HepG2 (cell line): ENCODE data around the gene CADPS2. TPM values are rescaled to one million over a fixed set of nuclear protein-coding genes. Genes with fewer than 3 reads are reported as not detected.
A peak's percentile ranks its signal among the peaks of the same experiment; 100 is the strongest.

Experiments used
- ATF7-NPFF ChIP-seq: sonication (generic); formaldehyde crosslinking; IDR thresholded peaks from 2 replicates; pipeline ENCODE4 v1.8.1; 2023; ENCODE audit warnings: mild to moderate bottlenecking, low read depth, missing genetic modification reagents, moderate library complexity
- CENPX ChIP-seq: sonication (generic); formaldehyde crosslinking; IDR thresholded peaks from 2 replicates; pipeline ENCODE4 v1.9.0; 2021; ENCODE audit warnings: mild to moderate bottlenecking, missing genetic modification reagents, moderate library complexity
- CHD4 ChIP-seq: fragments of 200-600 bp; sonication (generic); IDR thresholded peaks from 2 replicates; pipeline ENCODE4 v1.7.0; 2017; ENCODE audit warnings: mild to moderate bottlenecking, low read length, borderline replicate concordance
- ELF4 ChIP-seq: sonication (generic); formaldehyde crosslinking; IDR thresholded peaks from 2 replicates; pipeline ENCODE4 v1.5.0; 2020; ENCODE audit warnings: missing genetic modification reagents, mild to moderate bottlenecking, moderate library complexity, borderline replicate concordance
- FOXK2 ChIP-seq: fragments of 450-650 bp; IDR thresholded peaks from 2 replicates; pipeline ENCODE4 v1.6.1; 2016
- GZF1 ChIP-seq: sonication (generic); formaldehyde crosslinking; IDR thresholded peaks from 2 replicates; pipeline ENCODE4 v1.5.1; 2020; ENCODE audit warnings: mild to moderate bottlenecking, missing genetic modification reagents
- HNF4G ChIP-seq, 2 experiments: sonication (generic) in 1 of 2; formaldehyde crosslinking in 1 of 2; IDR thresholded peaks; 2 replicates each; pipeline versions ENCODE4 v1.4.0 to v1.6.1; 2011 to 2020; ENCODE audit warnings: borderline replicate concordance in 2 of 2, low read depth in 2 of 2, mild to moderate bottlenecking in 2 of 2, low read length in 1 of 2, missing genetic modification reagents in 1 of 2, moderate library complexity in 1 of 2
- IRF2 ChIP-seq: IDR thresholded peaks from 2 replicates; pipeline ENCODE4 v1.6.1; 2018; ENCODE audit warnings: missing genetic modification reagents, missing compliant biosample characterization
- MTERF4 ChIP-seq: sonication (generic); formaldehyde crosslinking; IDR thresholded peaks from 2 replicates; pipeline ENCODE4 v1.8.0; 2023; ENCODE audit warnings: mild to moderate bottlenecking, missing genetic modification reagents
- NFKBIZ ChIP-seq: IDR thresholded peaks from 2 replicates; pipeline ENCODE4 v1.6.1; 2018; ENCODE audit warnings: missing genetic modification reagents, missing compliant biosample characterization
- ZNF225 ChIP-seq: sonication (generic); formaldehyde crosslinking; IDR thresholded peaks from 2 replicates; pipeline ENCODE4 v1.4.0; 2020; ENCODE audit warnings: mild to moderate bottlenecking, missing genetic modification reagents
- ZNF556 ChIP-seq: sonication (generic); formaldehyde crosslinking; IDR thresholded peaks from 2 replicates; pipeline ENCODE4 v1.4.0; 2020; ENCODE audit warnings: mild to moderate bottlenecking, missing genetic modification reagents, borderline replicate concordance
- ZNF709 ChIP-seq: sonication (generic); formaldehyde crosslinking; IDR thresholded peaks from 2 replicates; pipeline ENCODE4 v1.5.0; 2020; ENCODE audit warnings: mild to moderate bottlenecking, missing genetic modification reagents
- polyA plus RNA-seq, 8 experiments: library from polyadenylated mRNA; depleted of rRNA in 3 of 8; stranded (reverse) in 7 of 8; unstranded in 1 of 8; fragments of >200 nt; fragmentation: Illumina TruSeq in 4 of 8; extraction: Trizol in 4 of 8; gene quantifications; 2 replicates each; pipeline versions ENCODE4 v1.2.1 to v1.2.3, GENCODE V29; 2011 to 2016; ENCODE audit warnings: low read depth in 4 of 8, missing spikeins in 1 of 8, mixed read lengths in 1 of 8; ENCODE audit not compliant: insufficient read depth in 1 of 8
- total RNA-seq, 5 experiments: library from RNA; depleted of rRNA; stranded (reverse); fragments of >200 nt; fragmentation: Illumina TruSeq; extraction: Trizol; gene quantifications; 2 replicates each; pipeline ENCODE4 v1.2.3, GENCODE V29; 2016; ENCODE audit warnings: low read depth in 1 of 5
- TF ChIP-seq, protein P1 (sequence below): sonication (generic); formaldehyde crosslinking; IDR thresholded peaks from 2 replicates; pipeline ENCODE4 v1.4.0; 2020; ENCODE audit warnings: missing genetic modification reagents, borderline replicate concordance
- TF ChIP-seq, protein P2 (sequence below): sonication (generic); formaldehyde crosslinking; IDR thresholded peaks from 2 replicates; pipeline ENCODE4 v1.4.0; 2020; ENCODE audit warnings: missing genetic modification reagents
- TF ChIP-seq, protein P3 (sequence below): sonication (generic); formaldehyde crosslinking; IDR thresholded peaks from 2 replicates; pipeline ENCODE4 v1.5.1; 2020; ENCODE audit warnings: mild to moderate bottlenecking, missing genetic modification reagents, moderate library complexity
- TF ChIP-seq, protein P4 (sequence below): sonication (generic); formaldehyde crosslinking; IDR thresholded peaks from 2 replicates; pipeline ENCODE4 v1.8.0; 2022; ENCODE audit warnings: mild to moderate bottlenecking, missing genetic modification reagents; ENCODE audit not compliant: insufficient replicate concordance

CADPS2 gene
- total and polyA plus RNA-seq, 2 of the 13 experiments (the other 11 are each of a cell fraction or from before 2014, with no cell fraction given) = 17.6 to 43.8 TPM

DNA sequence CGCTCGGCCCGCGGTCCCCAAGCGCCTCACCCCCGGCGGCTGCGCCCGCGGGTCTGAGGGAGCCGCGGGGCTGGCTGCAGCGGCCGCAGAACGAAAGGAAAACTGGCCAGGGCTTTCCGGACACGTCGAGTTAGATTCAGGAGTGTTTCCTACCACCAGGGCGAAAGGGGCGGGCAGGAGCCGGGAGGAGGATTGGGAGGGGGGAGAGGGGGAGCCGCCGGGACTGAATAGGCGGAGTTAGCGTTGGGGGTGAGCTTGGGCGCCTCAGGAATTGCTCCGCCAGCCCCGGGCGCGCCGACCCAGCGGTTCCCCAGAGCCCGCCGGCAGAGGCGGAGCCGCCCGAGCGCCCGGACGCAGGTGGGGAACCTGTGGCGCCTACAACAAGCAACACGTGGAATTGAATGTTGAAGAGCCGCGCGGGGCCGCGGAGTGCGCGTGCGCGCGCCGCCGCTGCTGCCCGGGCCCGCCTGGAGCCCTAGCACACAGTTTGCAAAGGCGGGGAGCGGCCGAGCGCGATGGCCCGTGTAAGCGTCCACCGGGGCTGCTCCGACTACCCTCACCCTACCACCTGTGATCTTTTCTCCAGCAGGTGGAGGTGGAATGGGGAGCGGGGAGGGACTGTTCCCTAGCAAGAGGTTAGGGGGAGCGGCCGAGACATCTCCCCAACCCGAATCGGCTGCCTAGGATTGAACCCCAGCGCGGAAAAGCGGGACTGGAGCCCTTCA lies at the start of gene CADPS2 (continued):
- TF ChIP-seq, protein P1, sequence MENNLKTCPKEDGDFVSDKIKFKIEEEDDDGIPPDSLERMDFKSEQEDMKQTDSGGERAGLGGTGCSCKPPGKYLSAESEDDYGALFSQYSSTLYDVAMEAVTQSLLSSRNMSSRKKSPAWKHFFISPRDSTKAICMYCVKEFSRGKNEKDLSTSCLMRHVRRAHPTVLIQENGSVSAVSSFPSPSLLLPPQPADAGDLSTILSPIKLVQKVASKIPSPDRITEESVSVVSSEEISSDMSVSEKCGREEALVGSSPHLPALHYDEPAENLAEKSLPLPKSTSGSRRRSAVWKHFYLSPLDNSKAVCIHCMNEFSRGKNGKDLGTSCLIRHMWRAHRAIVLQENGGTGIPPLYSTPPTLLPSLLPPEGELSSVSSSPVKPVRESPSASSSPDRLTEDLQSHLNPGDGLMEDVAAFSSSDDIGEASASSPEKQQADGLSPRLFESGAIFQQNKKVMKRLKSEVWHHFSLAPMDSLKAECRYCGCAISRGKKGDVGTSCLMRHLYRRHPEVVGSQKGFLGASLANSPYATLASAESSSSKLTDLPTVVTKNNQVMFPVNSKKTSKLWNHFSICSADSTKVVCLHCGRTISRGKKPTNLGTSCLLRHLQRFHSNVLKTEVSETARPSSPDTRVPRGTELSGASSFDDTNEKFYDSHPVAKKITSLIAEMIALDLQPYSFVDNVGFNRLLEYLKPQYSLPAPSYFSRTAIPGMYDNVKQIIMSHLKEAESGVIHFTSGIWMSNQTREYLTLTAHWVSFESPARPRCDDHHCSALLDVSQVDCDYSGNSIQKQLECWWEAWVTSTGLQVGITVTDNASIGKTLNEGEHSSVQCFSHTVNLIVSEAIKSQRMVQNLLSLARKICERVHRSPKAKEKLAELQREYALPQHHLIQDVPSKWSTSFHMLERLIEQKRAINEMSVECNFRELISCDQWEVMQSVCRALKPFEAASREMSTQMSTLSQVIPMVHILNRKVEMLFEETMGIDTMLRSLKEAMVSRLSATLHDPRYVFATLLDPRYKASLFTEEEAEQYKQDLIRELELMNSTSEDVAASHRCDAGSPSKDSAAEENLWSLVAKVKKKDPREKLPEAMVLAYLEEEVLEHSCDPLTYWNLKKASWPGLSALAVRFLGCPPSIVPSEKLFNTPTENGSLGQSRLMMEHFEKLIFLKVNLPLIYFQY (CRISPR knock-in tag) = 0 out of 2 replicates have a peak, but pooled peaks have one; percentile 28
- TF ChIP-seq GZF1 (CRISPR knock-in tag) (peak; percentile 47; the same call in 1 of the 2 replicates), CENPX (CRISPR knock-in tag) (no peak), ZNF225 (CRISPR knock-in tag) (peak; percentile 57; the same call in 1 of the 2 replicates), ATF7-NPFF (CRISPR knock-in tag) (peak; percentile 94), NFKBIZ (CRISPR knock-in tag) (peak; percentile 52; the same call in 1 of the 2 replicates), MTERF4 (CRISPR knock-in tag) (peak; percentile 69; the same call in 1 of the 2 replicates), ZNF556 (peak; percentile 2; the same call in 1 of the 2 replicates), IRF2 (CRISPR knock-in tag) (peak; percentile 25), FOXK2 (0 out of 2 replicates have a peak, but pooled peaks have one; percentile 12), CHD4 (no peak), ELF4 (CRISPR knock-in tag) (0 out of 2 replicates have a peak, but pooled peaks have one; percentile 33), ZNF709 (0 out of 2 replicates have a peak, but pooled peaks have one; percentile 10), HNF4G (IDR thresholded peaks at IDR 0.05; ENCODE audit: borderline replicate concordance, low read depth, low read length) (no peak), HNF4G (CRISPR knock-in tag; IDR thresholded peaks at IDR 0.05; ENCODE audit: borderline replicate concordance, low read depth) (no peak)
- TF ChIP-seq, protein P2, sequence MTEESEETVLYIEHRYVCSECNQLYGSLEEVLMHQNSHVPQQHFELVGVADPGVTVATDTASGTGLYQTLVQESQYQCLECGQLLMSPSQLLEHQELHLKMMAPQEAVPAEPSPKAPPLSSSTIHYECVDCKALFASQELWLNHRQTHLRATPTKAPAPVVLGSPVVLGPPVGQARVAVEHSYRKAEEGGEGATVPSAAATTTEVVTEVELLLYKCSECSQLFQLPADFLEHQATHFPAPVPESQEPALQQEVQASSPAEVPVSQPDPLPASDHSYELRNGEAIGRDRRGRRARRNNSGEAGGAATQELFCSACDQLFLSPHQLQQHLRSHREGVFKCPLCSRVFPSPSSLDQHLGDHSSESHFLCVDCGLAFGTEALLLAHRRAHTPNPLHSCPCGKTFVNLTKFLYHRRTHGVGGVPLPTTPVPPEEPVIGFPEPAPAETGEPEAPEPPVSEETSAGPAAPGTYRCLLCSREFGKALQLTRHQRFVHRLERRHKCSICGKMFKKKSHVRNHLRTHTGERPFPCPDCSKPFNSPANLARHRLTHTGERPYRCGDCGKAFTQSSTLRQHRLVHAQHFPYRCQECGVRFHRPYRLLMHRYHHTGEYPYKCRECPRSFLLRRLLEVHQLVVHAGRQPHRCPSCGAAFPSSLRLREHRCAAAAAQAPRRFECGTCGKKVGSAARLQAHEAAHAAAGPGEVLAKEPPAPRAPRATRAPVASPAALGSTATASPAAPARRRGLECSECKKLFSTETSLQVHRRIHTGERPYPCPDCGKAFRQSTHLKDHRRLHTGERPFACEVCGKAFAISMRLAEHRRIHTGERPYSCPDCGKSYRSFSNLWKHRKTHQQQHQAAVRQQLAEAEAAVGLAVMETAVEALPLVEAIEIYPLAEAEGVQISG = peak; percentile 61
- TF ChIP-seq, protein P3, sequence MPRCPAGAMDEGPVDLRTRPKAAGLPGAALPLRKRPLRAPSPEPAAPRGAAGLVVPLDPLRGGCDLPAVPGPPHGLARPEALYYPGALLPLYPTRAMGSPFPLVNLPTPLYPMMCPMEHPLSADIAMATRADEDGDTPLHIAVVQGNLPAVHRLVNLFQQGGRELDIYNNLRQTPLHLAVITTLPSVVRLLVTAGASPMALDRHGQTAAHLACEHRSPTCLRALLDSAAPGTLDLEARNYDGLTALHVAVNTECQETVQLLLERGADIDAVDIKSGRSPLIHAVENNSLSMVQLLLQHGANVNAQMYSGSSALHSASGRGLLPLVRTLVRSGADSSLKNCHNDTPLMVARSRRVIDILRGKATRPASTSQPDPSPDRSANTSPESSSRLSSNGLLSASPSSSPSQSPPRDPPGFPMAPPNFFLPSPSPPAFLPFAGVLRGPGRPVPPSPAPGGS (CRISPR knock-in tag) = peak; percentile 51; the same call in 1 of the 2 replicates
- TF ChIP-seq, protein P4, sequence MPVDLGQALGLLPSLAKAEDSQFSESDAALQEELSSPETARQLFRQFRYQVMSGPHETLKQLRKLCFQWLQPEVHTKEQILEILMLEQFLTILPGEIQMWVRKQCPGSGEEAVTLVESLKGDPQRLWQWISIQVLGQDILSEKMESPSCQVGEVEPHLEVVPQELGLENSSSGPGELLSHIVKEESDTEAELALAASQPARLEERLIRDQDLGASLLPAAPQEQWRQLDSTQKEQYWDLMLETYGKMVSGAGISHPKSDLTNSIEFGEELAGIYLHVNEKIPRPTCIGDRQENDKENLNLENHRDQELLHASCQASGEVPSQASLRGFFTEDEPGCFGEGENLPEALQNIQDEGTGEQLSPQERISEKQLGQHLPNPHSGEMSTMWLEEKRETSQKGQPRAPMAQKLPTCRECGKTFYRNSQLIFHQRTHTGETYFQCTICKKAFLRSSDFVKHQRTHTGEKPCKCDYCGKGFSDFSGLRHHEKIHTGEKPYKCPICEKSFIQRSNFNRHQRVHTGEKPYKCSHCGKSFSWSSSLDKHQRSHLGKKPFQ (CRISPR knock-in tag) = peak; percentile 46
